Ovary (tissue), 9 donors: Measurements from ENCODE around the gene NR5A1. TPM values are rescaled to one million over a fixed set of nuclear protein-coding genes. Genes with fewer than 3 reads are reported as not detected.
A peak's percentile ranks its signal among the peaks of the same experiment; 100 is the strongest.

Source experiments
- DNase-seq, 5 donors: peaks; one replicate each; pipeline ENCODE4 v3.0.0-alpha.2; 2019 to 2020
- H3K27ac ChIP-seq, 2 donors: fragments of 200-600 bp; one replicate each; pipeline versions ENCODE4 v1.5.1 to v1.8.0; 2019 to 2022
- H3K27me3 ChIP-seq: fragments of 200-600 bp; one replicate; pipeline ENCODE4 v1.8.0; 2022
- H3K36me3 ChIP-seq: fragments of 200-600 bp; sonication (generic); one replicate; pipeline ENCODE4 v1.5.1; 2019
- H3K4me1 ChIP-seq: one replicate; pipeline ENCODE4 v1.8.1; 2013; ENCODE audit warnings: mild to moderate bottlenecking, moderate library complexity; ENCODE audit not compliant: insufficient read depth
- H3K4me3 ChIP-seq: fragments of 200-600 bp; sonication (generic); one replicate; pipeline ENCODE4 v1.5.1; 2017
- H3K9me3 ChIP-seq, 2 donors: fragments of 200-600 bp in 1 of 2; sonication (generic) in 1 of 2; one replicate each; pipeline versions ENCODE4 v1.5.1 to v1.8.1; 2013 to 2019; ENCODE audit warnings: mild to moderate bottlenecking in 1 of 2, moderate library complexity in 1 of 2
- EP300 ChIP-seq: sonication (generic); formaldehyde crosslinking; IDR thresholded peaks from one replicate; pipeline ENCODE4 v1.6.1; 2017; ENCODE audit warnings: antibody characterized with exemption
- POLR2A ChIP-seq: fragments of 450-650 bp; IDR thresholded peaks from one replicate; pipeline ENCODE4 v1.6.1; 2017; ENCODE audit warnings: antibody characterized with exemption, mild to moderate bottlenecking, moderate library complexity
- WGBS, 3 donors: extraction: QIAGEN DNeasy Blood & Tissue Kit in 1 of 3; methylation state at CpG; one replicate each; pipeline versions ENCODE4 v1.1.5 to v1.1.7; 2013 to 2017; 5-methylcytosine and 5-hydroxymethylcytosine counted together
- intact Hi-C, 4 donors: fragments of 100-400 bp; cut with DNase I; formaldehyde crosslinking; loops; one replicate each; pipeline versions ENCODE4 v1.11.0 to v1.15.1; 2022 to 2023
- polyA plus RNA-seq, 2 donors: library from polyadenylated mRNA; stranded (reverse); fragments of 200-250 nt in 1 of 2; fragments of 350-450 nt in 1 of 2; fragmentation: Illumina TruSeq in 1 of 2; extraction: RNeasy Lipid Tissue Mini Kit (QIAGEN cat#74804) in 1 of 2; gene quantifications; one replicate each; pipeline ENCODE4 v1.2.3, GENCODE V29; 2013 to 2014
- total RNA-seq, 7 donors: library from RNA; depleted of rRNA in 2 of 7; stranded (reverse); fragments of >200 nt in 2 of 7; fragmentation: NEBNext Ultra II Directional in 3 of 7; extraction: Animal tissue kit (Norgen Biotek cat#: 25700) in 3 of 7; gene quantifications; one replicate each; pipeline versions ENCODE4 v1.1.0 to v1.2.4, GENCODE V29; 2016 to 2023
- TF ChIP-seq, protein P1 (sequence below), 3 donors: fragments of 450-650 bp in 2 of 3; fragments of 200-600 bp in 1 of 3; IDR thresholded peaks; one replicate each; pipeline versions ENCODE4 v1.5.1 to v1.8.0; 2016 to 2022; ENCODE audit warnings: antibody characterized with exemption in 3 of 3, mild to moderate bottlenecking in 1 of 3
- donor health status: DM: no; HTN: no; CAD: no; lungs with moderate emphysema.
- donor health status: DM: no; HTN: no; CAD: no.
- donor health status: Bipolar disorder and iron deficiency.
- donor health status: DM: yes; HTN: yes; CAD: no.
- donor health status: DM: no; HTN: no; CAD: no.
- donor health status: DM: yes; HTN: yes; CAD: no.

Gene NR5A1
- total and polyA plus RNA-seq, 9 donors, result 14.7 to 73.6 (median 50.2) TPM

DNA sequence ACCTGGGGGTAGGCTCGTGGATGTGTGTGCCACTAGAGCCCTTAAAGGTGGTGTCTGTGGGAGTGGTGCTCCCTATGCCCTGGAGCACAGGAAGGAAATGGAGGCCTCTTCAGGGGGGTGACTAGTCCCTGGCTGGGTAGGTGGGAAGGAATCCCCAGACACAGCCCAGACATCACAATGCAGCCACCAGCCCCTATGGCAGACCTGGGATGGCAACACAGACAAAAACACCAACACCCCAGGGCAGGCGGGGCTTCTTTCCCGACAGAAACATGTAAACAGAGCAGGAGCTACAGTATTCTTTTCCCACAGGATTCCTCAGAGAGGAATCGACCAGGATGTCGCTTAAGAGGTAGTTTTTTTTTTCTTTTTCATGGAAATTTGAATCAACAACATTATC lies 10.4 kb upstream of the NR5A1 start:
- no peak for DNase-seq
- Histone ChIP-seq H3K9me3 (no peaks in the 10 kb centered on the region), H3K4me1 (peaks cover 14% of the 10 kb centered on the region), H3K4me3 (no peak overlapping the region), H3K36me3 (no peaks in the 10 kb centered on the region), H3K27ac (no peak overlapping the region), H3K27me3 (no peaks in the 10 kb centered on the region)
- intact Hi-C loops, result no loop called here
- WGBS, 3 donors, result 53 to 71% (median 66%) methylated on average over 5 of the region's 5 CpGs
- TF ChIP-seq, protein P1, sequence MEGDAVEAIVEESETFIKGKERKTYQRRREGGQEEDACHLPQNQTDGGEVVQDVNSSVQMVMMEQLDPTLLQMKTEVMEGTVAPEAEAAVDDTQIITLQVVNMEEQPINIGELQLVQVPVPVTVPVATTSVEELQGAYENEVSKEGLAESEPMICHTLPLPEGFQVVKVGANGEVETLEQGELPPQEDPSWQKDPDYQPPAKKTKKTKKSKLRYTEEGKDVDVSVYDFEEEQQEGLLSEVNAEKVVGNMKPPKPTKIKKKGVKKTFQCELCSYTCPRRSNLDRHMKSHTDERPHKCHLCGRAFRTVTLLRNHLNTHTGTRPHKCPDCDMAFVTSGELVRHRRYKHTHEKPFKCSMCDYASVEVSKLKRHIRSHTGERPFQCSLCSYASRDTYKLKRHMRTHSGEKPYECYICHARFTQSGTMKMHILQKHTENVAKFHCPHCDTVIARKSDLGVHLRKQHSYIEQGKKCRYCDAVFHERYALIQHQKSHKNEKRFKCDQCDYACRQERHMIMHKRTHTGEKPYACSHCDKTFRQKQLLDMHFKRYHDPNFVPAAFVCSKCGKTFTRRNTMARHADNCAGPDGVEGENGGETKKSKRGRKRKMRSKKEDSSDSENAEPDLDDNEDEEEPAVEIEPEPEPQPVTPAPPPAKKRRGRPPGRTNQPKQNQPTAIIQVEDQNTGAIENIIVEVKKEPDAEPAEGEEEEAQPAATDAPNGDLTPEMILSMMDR (IDR thresholded peaks at IDR 0.05), result no peak
- TF ChIP-seq POLR2A (no peak), EP300 (no peak)

DNA sequence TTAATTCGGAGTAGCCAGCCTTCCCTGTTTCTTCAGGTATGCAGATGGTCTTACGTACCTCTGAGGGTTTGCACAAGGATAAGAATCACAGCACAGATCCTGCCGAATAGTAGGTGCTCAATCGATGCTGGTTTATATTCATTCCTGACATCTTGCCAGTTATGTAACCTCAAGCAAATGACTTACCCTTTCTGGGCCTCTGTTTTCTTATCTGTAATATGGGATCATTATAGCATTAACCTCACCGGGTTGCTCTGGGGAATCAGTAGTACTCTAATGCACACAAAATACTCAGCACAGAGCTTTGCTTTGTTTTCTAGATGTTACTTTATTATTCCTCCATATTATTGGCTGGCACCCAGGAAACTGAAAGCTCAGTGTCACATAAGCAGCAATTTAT lies 7.7 kb upstream of the NR5A1 start:
- WGBS, 3 donors, result 72 to 74% (median 73%) methylated on average over 5 of the region's 5 CpGs
- intact Hi-C loops, result no loop called here
- DNase-seq, result no peak
- Histone ChIP-seq H3K27ac (no peak overlapping the region), H3K36me3 (no peaks in the 10 kb centered on the region), H3K27me3 (no peaks in the 10 kb centered on the region), H3K4me1 (peaks cover 31% of the 10 kb centered on the region), H3K9me3 (no peaks in the 10 kb centered on the region), H3K4me3 (no peak overlapping the region)
- TF ChIP-seq EP300 (no peak), POLR2A (no peak)
- TF ChIP-seq, protein P1 (IDR thresholded peaks at IDR 0.05), result no peak

DNA sequence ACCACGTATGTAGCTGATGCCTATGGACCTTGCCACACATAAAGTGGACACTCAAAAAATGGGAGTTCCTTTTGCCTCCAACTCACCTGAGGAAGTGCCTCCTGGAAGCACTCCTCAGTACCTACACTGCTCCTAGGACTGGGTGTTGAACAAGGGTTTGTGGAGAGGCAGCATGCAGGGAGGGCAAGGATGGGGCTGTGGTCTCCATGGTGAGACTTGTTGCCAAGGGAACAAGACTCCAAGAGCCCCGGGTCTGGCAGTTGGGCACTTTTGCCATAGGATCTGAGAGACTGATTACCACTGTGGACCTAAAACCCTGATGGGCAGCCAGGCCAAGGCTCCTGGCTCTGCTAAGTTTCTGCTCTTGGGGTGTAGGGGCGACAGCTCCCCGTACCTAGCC lies 6.9 kb upstream of the NR5A1 start:
- TF ChIP-seq POLR2A (no peak), EP300 (no peak)
- TF ChIP-seq, protein P1 (IDR thresholded peaks at IDR 0.05), result no peak
- Histone ChIP-seq H3K36me3 (no peaks in the 10 kb centered on the region), H3K4me1 (peaks cover 31% of the 10 kb centered on the region), H3K9me3 (no peaks in the 10 kb centered on the region), H3K4me3 (no peak overlapping the region), H3K27ac (no peak overlapping the region), H3K27me3 (no peaks in the 10 kb centered on the region)
- DNase-seq, result no peak
- WGBS, 3 donors, result 83 to 90% (median 85%) methylated on average over 4 of the region's 4 CpGs
- intact Hi-C loops, result no loop called here

DNA sequence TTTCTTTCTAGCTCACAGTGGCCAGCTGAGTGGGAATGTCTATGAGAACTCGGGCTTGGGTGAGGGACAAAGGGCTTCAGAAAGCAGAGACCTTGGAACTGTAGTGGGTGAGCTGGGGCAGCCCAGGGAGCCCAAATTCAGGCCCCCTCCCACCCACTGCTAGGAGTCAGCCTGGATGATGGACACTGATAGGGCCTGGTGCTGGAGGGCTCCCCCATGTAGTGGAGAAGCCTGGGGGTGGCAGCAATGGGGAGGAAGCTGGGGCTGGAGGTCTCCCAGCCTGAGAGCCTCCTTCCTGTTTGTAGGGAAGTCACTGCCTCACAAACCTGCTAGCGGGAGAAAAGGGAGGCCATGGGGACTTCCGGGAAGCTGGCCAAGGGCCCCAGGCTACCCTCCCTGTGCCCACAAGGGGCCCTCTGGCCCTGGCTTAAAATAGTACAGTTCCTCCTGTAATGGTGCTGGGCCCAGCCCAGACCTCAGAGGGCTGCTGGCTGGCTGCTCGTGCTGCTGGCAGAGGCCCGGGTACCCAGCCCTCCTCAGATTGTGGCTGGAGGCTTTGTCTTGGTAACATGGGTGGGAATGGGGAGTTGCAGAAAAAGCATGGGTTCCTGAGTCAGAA lies 6.3 kb upstream of the NR5A1 start:
- Histone ChIP-seq H3K27me3 (no peaks in the 10 kb centered on the region), H3K4me1 (peaks cover 31% of the 10 kb centered on the region), H3K36me3 (no peaks in the 10 kb centered on the region), H3K4me3 (no peak overlapping the region), H3K27ac (peak overlapping the region in 1 of 2 donors; percentile 43), H3K9me3 (no peaks in the 10 kb centered on the region)
- intact Hi-C loops, result no loop called here
- DNase-seq, result no peak
- TF ChIP-seq POLR2A (no peak), EP300 (no peak)
- TF ChIP-seq, protein P1 (IDR thresholded peaks at IDR 0.05), result no peak
- 53 to 56% (median 55%) methylated on average over 5 of the region's 5 CpGs for WGBS, 3 donors
